Measurements from ENCODE around the gene ADIPOQ. TPM values are rescaled to one million over a fixed set of nuclear protein-coding genes. Genes with fewer than 3 reads are reported as not detected.
"Not testable (repeated sequence)": the region's sequence is repeated elsewhere in the genome, so short reads cannot be mapped to it uniquely, and the experiment has no call there.

Gene ADIPOQ
- total and polyA plus RNA-seq, 7 donors = 0.54 to 53.5 (median 1.3) TPM; not detected in 1

GRCh38 chr3:186815435-186815834, 27.1 kb upstream of the ADIPOQ start:
- 94 to 98% methylated on average over 1 of the region's 1 CpG for WGBS, 2 donors
- intact Hi-C loops (cut with DNase I) = no loop called here

DNA sequence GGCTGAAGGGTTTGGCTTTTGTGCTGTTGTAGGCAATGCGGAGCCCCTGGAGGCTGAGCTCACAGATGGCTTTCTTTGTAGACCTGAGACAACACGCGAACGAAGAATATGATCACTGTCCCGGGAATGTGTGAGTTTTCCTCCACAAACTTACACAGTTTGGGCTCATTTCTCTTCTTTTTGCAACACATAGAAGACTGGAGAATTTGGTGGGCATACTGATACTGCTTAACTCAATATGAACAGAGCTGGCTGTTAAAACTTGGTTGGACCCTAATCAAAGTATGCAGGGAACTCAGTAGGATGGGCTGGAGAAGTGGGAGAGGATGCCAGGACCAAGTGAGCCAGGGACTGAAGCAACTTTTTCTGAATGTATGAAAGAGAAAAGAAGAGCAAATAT, 24.0 kb upstream of the ADIPOQ start:
- intact Hi-C loops (cut with DNase I) = no loop called here
- WGBS, 2 donors = 96 to 97% methylated on average over 5 of the region's 5 CpGs
- no peak for TF ChIP-seq EP300 (IDR thresholded peaks at IDR 0.05)
- TF ChIP-seq POLR2AphosphoS5 (IDR thresholded peaks at IDR 0.05) = no peak
- TF ChIP-seq POLR2A (IDR thresholded peaks at IDR 0.05) = no peak
- TF ChIP-seq CTCF (IDR thresholded peaks at IDR 0.05) = no peak

More at GRCh38 chr3:186815435-186815834, 27.1 kb upstream of the ADIPOQ start:
- H3K9me3 ChIP-seq = no peaks in the 10 kb centered on the region
- H3K4me3 ChIP-seq = no peak overlapping the region
- TF ChIP-seq POLR2A (IDR thresholded peaks at IDR 0.05) = no peak
- peaks cover 0 to 12% (median 0%) of the 10 kb centered on the region in 3 donors for H3K27me3 ChIP-seq
- no peak overlapping the region for H3K27ac ChIP-seq
- no peak for DNase-seq
- H3K36me3 ChIP-seq = no peaks in the 10 kb centered on the region
- H3K4me1 ChIP-seq = no peaks in the 10 kb centered on the region

GRCh38 chr3:186818956-186819355, 23.6 kb upstream of the ADIPOQ start:
- DNase-seq = no peak
- whole genome bisulfite sequencing, 2 donors = 93 to 98% methylated on average over 1 of the region's 1 CpG
- Histone ChIP-seq H3K27me3 (peaks cover 0 to 4% (median 0%) of the 10 kb centered on the region in 3 donors), H3K27ac (no peak overlapping the region), H3K9me3 (no peaks in the 10 kb centered on the region), H3K4me1 (no peaks in the 10 kb centered on the region), H3K4me3 (no peak overlapping the region), H3K36me3 (no peaks in the 10 kb centered on the region)
- TF ChIP-seq EP300 (IDR thresholded peaks at IDR 0.05) (no peak), POLR2A (IDR thresholded peaks at IDR 0.05) (no peak), POLR2AphosphoS5 (IDR thresholded peaks at IDR 0.05) (no peak), CTCF (IDR thresholded peaks at IDR 0.05) (no peak)
- intact Hi-C loops (cut with DNase I) = no loop called here

More for the DNA sequence above, 24.0 kb upstream of the ADIPOQ start:
- H3K4me1 ChIP-seq = no peaks in the 10 kb centered on the region
- H3K27me3 ChIP-seq = peaks cover 0 to 5% (median 0%) of the 10 kb centered on the region in 3 donors
- H3K4me3 ChIP-seq = no peak overlapping the region
- no peak overlapping the region for H3K27ac ChIP-seq
- no peak for DNase-seq
- H3K9me3 ChIP-seq = no peaks in the 10 kb centered on the region
- no peaks in the 10 kb centered on the region for H3K36me3 ChIP-seq

DNA sequence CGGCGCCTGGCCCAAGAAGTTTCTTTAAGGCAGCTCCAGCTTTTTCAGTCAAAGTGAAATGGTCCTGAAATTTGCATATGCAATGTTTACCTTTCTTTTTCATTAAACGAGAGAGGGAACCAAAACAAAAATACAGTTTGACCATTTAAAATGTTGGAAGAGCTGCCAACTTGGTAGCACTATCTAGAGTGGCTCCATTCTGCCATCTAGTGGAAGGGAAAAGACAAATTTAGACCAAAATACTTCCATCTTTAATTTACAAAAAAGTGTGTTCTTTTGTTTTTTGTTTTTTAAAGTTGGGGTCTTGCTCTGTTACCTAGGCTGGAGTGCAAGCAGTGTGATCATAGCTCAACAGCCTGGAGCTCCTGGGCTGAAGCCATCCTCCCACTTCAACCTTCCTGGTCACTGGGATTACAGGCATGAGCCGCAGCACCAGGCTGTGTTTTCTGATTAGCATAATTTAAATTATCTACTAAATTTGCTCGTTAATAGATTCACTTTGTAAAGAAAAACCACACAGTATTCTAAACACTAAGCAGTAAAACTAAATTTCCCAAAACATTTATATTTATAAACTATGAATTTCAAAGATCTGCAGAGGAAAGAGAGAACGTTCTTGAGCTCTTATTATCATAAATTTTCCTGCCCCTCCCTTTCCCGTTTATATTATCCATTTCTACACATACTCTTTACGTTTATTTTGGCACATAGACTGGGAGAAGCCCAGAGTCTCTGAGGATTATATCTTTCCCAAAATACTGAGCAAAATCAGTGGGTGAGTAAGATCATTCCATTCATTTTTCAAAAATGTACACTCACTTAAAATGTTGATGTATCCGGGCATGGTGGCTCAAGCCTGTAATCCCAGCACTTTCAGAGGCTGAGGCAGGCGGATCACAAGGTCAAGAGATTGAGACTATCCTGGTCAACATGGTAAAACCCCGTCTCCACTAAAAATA, 20.8 kb upstream of the ADIPOQ start:
- no peaks in the 10 kb centered on the region for H3K36me3 ChIP-seq
- no peaks in the 10 kb centered on the region for H3K9me3 ChIP-seq
- no peak overlapping the region for H3K4me3 ChIP-seq
- peaks cover 15 to 28% (median 16%) of the 10 kb centered on the region in 3 donors for H3K27me3 ChIP-seq
- DNase-seq = no peak
- no peak overlapping the region for H3K27ac ChIP-seq
- H3K4me1 ChIP-seq = peaks cover 0 to 17% (median 8%) of the 10 kb centered on the region in 4 donors
- TF ChIP-seq CTCF (IDR thresholded peaks at IDR 0.05) (peak in 3 of 4 experiments; percentile 25 to 48 (median 37)), POLR2AphosphoS5 (IDR thresholded peaks at IDR 0.05) (no peak)
- intact Hi-C loops (cut with DNase I) = loop anchor here (2.0 kb wide), 1 partner anchor 207 kb away; no protein-coding TSS in a partner anchor
- 47 to 55% methylated on average over 11 of the region's 11 CpGs for WGBS, 2 donors

DNA sequence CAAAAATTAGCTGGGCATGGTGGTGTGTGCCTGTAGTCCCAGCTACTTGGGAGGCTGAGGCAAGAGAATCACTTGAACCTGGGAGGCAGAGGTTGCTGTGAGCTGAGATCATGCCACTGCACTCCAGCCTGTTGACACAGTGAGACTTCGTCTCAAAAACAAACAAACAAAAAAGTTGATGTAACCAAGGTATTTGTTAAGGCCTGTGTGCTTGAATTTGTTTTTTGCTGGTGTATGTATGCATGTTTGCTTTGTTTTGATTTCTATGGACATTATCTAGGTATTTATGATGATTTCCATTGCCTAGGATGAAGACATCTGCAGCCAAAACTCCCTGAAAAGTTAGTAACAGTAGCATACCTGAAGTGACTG, 20.1 kb upstream of the ADIPOQ start:
- H3K36me3 ChIP-seq; H3K4me3 ChIP-seq; DNase-seq; H3K27ac ChIP-seq; H3K9me3 ChIP-seq; intact Hi-C loops (cut with DNase I): not testable (repeated sequence)
- peaks cover 15 to 30% (median 16%) of the 10 kb centered on the region in 3 donors for H3K27me3 ChIP-seq
- peaks cover 0 to 24% (median 10%) of the 10 kb centered on the region in 4 donors for H3K4me1 ChIP-seq
- 31 to 70% methylated on average over 1 of the region's 1 CpG for WGBS, 2 donors

Measured in sigmoid colon (tissue), 7 donors.